Measurements from ENCODE around the gene PON2. TPM values are rescaled to one million over a fixed set of nuclear protein-coding genes. Genes with fewer than 3 reads are reported as not detected.

The PON2 gene
- total and polyA plus RNA-seq, 2 of the 8 experiments (the other 6 are each of a cell fraction or from before 2014, with no cell fraction given) = 20.6 to 31.0 TPM

GRCh38 chr7:95435422-95435780, 573 bp upstream of the PON2 start (continued):
- TF ChIP-seq CTCF (IDR thresholded peaks at IDR 0.05; ENCODE audit: control extremely low read depth in 1 of 3, insufficient read depth in 1 of 3, low read depth in 1 of 3, low read length in 3 of 3) (no peak), TEAD4 (IDR thresholded peaks at IDR 0.05; ENCODE audit: low read depth, low read length) (no peak), RBBP5 (IDR thresholded peaks at IDR 0.05; ENCODE audit: borderline replicate concordance, low read depth, low read length) (no peak), HDAC2 (IDR thresholded peaks at IDR 0.05; ENCODE audit: borderline replicate concordance in 1 of 2, low read depth in 2 of 2, low read length in 2 of 2) (no peak)
